ENCODE results near the gene OR4D2. TPM values are rescaled to one million over a fixed set of nuclear protein-coding genes. Genes with fewer than 3 reads are reported as not detected.
A peak's percentile ranks its signal among the peaks of the same experiment; 100 is the strongest.

OR4D2 gene
- total RNA-seq, 1 donor from 2014 or later = not detected

DNA sequence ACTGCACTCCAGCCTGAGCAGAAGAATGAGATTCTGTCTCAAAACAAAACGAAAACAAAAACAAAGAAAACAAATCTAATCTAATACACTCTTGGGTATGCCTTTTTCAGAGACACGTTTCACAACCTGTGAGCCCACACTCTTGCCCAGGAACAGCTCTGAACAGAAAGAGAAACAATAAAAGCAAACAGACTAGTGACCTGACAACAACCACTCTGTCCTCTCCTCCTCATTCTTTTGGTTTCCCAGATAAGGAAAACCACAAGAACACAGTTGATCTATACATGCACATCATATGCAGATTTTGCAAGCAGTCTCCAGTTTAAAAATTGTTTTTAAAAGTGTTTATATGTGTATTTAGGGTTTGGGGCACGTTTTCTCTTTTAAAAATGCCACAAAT is 51.0 kb downstream of the OR4D2 start:
- TF ChIP-seq, protein P1, sequence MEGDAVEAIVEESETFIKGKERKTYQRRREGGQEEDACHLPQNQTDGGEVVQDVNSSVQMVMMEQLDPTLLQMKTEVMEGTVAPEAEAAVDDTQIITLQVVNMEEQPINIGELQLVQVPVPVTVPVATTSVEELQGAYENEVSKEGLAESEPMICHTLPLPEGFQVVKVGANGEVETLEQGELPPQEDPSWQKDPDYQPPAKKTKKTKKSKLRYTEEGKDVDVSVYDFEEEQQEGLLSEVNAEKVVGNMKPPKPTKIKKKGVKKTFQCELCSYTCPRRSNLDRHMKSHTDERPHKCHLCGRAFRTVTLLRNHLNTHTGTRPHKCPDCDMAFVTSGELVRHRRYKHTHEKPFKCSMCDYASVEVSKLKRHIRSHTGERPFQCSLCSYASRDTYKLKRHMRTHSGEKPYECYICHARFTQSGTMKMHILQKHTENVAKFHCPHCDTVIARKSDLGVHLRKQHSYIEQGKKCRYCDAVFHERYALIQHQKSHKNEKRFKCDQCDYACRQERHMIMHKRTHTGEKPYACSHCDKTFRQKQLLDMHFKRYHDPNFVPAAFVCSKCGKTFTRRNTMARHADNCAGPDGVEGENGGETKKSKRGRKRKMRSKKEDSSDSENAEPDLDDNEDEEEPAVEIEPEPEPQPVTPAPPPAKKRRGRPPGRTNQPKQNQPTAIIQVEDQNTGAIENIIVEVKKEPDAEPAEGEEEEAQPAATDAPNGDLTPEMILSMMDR (IDR thresholded peaks at IDR 0.05; ENCODE audit: insufficient read depth, low read length, poor library complexity, severe bottlenecking) = no peak
- no peak for DNase-seq (ENCODE audit: low read depth)
- Histone ChIP-seq H3K36me3 (ENCODE audit: control insufficient read depth, insufficient read depth, low read length) (no peaks in the 10 kb centered on the region), H3K4me3 (ENCODE audit: low read depth, low read length) (no peak overlapping the region), H3K27me3 (ENCODE audit: control insufficient read depth, insufficient read depth, low read length) (no peaks in the 10 kb centered on the region)

DNA sequence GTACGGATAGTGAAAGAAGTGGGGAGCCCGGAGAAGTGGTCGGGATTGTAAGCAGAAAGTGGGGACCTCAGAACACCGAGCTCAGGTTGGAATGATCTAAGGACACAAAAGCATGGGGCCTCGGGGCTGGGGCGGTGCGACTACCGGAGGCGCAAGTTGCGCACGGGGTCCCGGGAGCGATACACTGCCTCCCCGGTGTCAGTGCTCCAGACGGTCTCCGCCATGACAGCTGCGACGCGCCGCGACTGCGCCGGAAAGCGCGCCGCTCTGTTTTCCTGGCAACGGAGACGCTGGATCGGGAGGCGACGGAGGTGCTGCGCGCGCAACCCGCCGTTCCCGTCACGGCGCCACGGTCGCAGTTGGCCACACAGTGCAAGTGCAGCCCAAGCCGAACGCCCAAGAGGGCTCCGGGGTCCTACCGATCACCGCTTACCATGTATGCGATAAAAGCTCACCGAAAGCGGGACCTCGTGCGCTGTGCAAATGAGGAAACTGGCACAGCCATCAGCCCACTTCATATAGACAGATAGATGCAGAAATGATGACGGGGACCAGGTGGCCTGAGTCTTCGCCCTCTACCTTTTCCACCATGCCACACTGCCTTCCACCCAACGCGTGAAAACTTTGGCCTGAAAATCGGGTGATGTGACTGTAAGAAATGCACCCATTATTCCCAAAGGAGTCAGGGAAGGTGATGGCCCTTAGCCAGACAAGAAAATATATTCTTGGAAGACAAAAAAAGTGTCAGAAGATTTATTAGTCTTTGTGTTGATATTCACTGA is 52.4 kb downstream of the OR4D2 start, which contains the start of gene MKS1:
TSS of gene MKS1 (minus strand) at position 249 of the 782 bp plus-strand sequence. CDS start at position 224, 25 bp downstream.
- DNase-seq (ENCODE audit: low read depth) = peak; percentile 65
- Histone ChIP-seq H3K27me3 (ENCODE audit: control insufficient read depth, insufficient read depth, low read length) (no peaks in the 10 kb centered on the region), H3K36me3 (ENCODE audit: control insufficient read depth, insufficient read depth, low read length) (no peaks in the 10 kb centered on the region), H3K4me3 (ENCODE audit: low read depth, low read length) (peak within 1 kb of the TSS; percentile 77)
- TF ChIP-seq, protein P1 (IDR thresholded peaks at IDR 0.05; ENCODE audit: insufficient read depth, low read length, poor library complexity, severe bottlenecking) = peak; percentile 61

DNA sequence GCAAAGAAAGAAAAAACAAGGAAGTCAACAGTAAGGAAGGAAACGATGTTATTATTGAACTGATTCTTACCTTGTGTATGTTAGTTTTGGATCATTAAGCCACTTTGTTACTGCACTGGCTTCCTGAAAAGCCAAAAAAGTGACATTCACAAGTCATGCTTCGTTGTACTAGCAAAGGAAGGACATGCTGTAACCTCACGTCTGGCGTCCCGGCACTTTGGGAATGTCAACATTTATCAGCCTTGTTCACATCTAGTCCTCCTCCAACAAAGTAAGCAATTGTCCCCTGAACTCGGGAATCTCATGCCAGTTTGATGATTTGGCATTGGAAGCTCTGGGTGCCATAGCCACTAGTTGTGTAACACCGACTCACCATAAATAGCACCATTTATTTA is 53.0 kb downstream of the OR4D2 start:
- H3K27me3 ChIP-seq (ENCODE audit: control insufficient read depth, insufficient read depth, low read length) = no peaks in the 10 kb centered on the region
- TF ChIP-seq, protein P1 (IDR thresholded peaks at IDR 0.05; ENCODE audit: insufficient read depth, low read length, poor library complexity, severe bottlenecking) = no peak
- no peaks in the 10 kb centered on the region for H3K36me3 ChIP-seq (ENCODE audit: control insufficient read depth, insufficient read depth, low read length)
- H3K4me3 ChIP-seq (ENCODE audit: low read depth, low read length) = no peak overlapping the region
- no peak for DNase-seq (ENCODE audit: low read depth)

Other genes with a start within 250 kb of the OR4D2 start
- gene CUEDC1, start 211.6 kb upstream of the OR4D2 start, total RNA-seq = 24.6 and 27.7 TPM in 2 replicates
- gene VEZF1, start 178.7 kb upstream of the OR4D2 start, total RNA-seq = 78.3 and 88.8 TPM in 2 replicates
- gene SRSF1, start 159.7 kb upstream of the OR4D2 start, total RNA-seq = 162 and 178 TPM in 2 replicates
- 16.3 and 18.3 TPM in 2 replicates for gene DYNLL2, start 83.6 kb upstream of the OR4D2 start, total RNA-seq
- not detected in 2 replicates for gene OR4D1, start 18.6 kb upstream of the OR4D2 start, total RNA-seq
- not detected in 2 replicates for gene EPX, start 25.7 kb downstream of the OR4D2 start, total RNA-seq
- gene MKS1, start 52.3 kb downstream of the OR4D2 start, total RNA-seq = 16.8 and 17.5 TPM in 2 replicates
- 0.17 and 0.48 TPM in 2 replicates for gene LPO, start 71.6 kb downstream of the OR4D2 start, total RNA-seq
- gene MPO, start 114.0 kb downstream of the OR4D2 start, total RNA-seq = 0.08 and 0.48 TPM in 2 replicates
- gene TSPOAP1, start 161.8 kb downstream of the OR4D2 start, total RNA-seq = 9.4 and 13.5 TPM in 2 replicates
- 41.8 and 52.0 TPM in 2 replicates for gene SUPT4H1, start 185.2 kb downstream of the OR4D2 start, total RNA-seq

Measured in kidney epithelial cell (primary cell).